NCI-H226 (cell line): ENCODE measurements around the gene RXRB.

ENCODE experiments used
- DNase-seq: peaks from one replicate; pipeline ENCODE4 v3.0.0-alpha.2; 2015

The RXRB gene

GRCh38 chr6:33211666-33212422, 11.4 kb upstream of the RXRB start:
- no peak for DNase-seq

GRCh38 chr6:33211136-33211535, 10.7 kb upstream of the RXRB start:
- no peak for DNase-seq

GRCh38 chr6:33209856-33210255, 9.4 kb upstream of the RXRB start:
- no peak for DNase-seq

GRCh38 chr6:33208091-33208967, 7.9 kb upstream of the RXRB start, which contains the start of gene RING1:
RING1 (plus strand) TSS chr6:33208500; CDS start chr6:33208823, 323 bp downstream.
- peak; percentile 72 for DNase-seq

DNA sequence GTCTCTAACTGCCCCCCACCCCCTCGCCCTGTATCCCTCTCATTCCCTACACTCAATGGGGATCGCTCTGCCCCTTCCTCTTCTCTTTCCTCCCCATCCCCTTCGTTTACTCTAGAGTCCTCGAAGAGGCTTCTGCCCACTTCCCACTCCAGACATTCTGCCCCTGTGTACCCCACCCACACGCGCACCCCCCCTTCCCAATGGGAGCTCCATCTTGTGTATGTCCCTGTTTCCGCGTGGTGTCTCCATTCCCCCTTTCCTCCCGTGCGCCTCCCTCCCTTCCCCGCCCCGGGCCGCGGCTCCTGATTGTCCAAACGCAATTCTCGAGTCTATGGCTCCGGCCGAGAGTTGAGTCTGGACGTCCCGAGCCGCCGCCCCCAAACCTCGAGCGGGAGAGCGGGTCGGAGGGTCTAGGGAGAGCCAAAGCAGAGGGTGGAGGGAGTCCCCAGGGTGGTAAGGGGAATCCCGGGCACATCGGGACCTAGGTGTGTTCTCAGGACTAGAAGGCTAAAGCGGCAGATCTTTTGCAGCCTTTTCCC, 7.2 kb upstream of the RXRB start:
- DNase-seq: peak; percentile 25

GRCh38 chr6:33206864-33207551, 6.5 kb upstream of the RXRB start:
- no peak for DNase-seq

GRCh38 chr6:33206027-33206863, 5.8 kb upstream of the RXRB start:
- DNase-seq: no peak

GRCh38 chr6:33205191-33206026, 4.9 kb upstream of the RXRB start:
- peak; percentile 99 for DNase-seq

- DNase-seq: peak; percentile 93
Measured at GRCh38 chr6:33204415-33205190, 4.1 kb upstream of the RXRB start, which contains the start of gene HSD17B8. HSD17B8 (plus strand) TSS chr6:33204655; CDS start chr6:33204669, 14 bp downstream.

- DNase-seq: no peak
Measured at GRCh38 chr6:33204165-33204414, 3.6 kb upstream of the RXRB start.

DNA sequence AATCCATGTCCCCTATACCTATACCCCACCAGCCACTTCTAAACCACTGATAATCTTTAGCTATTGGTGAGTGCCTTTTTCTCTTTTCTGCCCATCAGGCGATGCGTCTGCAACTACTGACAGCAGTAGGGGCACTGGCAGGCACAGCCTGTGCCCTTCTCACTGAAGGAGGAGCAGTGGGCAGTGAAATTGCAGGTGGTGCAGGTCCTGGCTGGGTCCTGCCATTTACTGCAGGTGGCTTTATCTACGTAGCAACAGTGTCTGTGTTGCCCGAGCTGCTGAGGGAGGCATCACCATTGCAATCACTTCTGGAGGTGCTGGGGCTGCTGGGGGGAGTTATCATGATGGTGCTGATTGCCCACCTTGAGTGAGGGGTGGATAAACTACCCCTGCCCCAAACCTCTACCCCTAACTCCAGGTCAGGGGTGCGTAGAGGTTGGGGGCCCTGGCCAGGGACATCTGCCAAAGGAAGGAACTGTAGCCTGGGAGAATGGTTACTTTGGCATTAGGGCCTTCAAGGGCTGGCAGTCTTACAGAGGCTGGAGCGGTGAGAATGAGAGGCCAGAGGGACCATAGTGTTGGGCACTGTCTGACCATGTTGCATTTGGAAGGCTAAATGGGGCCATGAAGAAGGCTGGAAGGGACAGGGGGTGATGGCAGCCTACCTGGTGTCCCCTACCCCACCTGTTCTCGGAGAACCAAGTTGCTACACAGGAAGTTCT, 3.1 kb upstream of the RXRB start:
- DNase-seq: no peak

GRCh38 chr6:33202799-33203198, 2.3 kb upstream of the RXRB start:
- no peak for DNase-seq

- no peak for DNase-seq
Measured at GRCh38 chr6:33201935-33202334, 1.5 kb upstream of the RXRB start.

GRCh38 chr6:33201147-33201545, 681 bp upstream of the RXRB start:
- no peak for DNase-seq

DNA sequence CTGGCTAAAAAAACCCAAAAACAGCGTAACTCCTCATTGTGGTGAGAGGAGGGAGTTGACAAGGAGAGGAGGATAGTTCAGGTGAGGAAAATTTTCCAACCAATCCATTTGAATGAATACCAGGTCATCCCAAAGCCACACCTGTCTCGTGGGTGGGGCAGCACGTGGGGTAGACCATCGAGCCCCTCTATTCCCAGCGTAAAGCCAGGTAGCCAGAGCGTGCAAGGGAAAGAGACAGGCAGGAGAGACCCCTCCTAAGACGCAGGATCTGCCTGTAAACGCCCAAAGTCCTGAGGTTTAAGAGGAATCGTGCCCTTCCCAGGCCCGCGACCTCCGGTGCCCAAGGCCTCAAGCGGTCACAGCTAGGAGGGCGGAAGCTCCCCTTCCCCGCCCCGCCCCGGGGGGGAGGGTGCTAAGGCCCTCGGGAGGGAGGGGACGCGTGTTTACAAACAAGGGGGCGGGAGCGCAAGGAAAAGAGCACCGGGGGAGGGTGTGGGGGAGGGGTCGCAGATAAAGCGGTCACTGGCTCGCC, 712 bp downstream of the RXRB start:
- peak; percentile 48 for DNase-seq

GRCh38 chr6:33198853-33199436, 1.5 kb downstream of the RXRB start:
- no peak for DNase-seq

DNA sequence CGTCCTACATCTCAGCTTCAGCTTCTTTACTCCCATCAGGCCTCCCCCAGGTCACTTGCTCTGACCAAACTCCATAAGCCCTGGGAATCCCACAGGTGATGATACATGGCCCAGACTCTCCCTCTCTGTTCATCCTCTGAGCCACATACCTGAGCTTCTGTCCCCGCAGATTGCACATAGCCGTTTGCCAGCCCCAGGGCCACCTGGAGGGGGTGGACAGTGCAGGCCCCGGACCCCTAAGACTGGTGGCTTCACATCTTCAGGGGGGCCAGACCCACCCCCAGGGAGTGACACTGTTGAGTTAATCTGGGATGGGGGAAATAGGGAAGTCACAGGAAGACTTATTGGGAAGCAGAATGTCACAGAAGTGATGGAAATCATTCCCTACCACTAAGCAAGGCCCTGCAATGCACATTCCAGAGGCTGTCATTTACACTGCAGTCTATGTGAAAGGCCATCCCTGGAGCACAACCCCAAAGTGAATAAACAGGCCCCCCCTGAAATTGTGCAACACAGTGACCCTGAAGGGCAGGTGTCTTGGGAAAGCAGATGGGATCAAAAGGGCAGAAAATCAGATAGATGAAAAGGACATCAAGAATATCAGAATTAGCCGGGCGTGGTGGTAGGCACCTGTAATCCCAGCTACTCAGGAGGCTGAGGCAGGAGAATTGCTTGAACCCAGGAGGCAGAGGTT, 2.2 kb downstream of the RXRB start:
- DNase-seq: no peak

GRCh38 chr6:33197431-33198048, 2.9 kb downstream of the RXRB start:
- peak; percentile 67 for DNase-seq
